Neural progenitor cell (in vitro differentiated cells): ENCODE results near the gene LAMA1. TPM values are rescaled to one million over a fixed set of nuclear protein-coding genes. Genes with fewer than 3 reads are reported as not detected.

Experiments used
- DNase-seq: peaks from one replicate; pipeline ENCODE4 v3.0.0-alpha.2; 2016; ENCODE audit warnings: low spot score
- H2AFZ ChIP-seq: fragments of 200-600 bp; sonication (generic); replicated peaks from 2 replicates; pipeline ENCODE4 v1.6.1; 2016; ENCODE audit warnings: antibody characterized with exemption
- H3F3A ChIP-seq: fragments of 200-600 bp; sonication (generic); 2 replicates; pipeline ENCODE4 v1.6.1; 2016; ENCODE audit warnings: antibody characterized with exemption, low read depth
- H3K27ac ChIP-seq: fragments of 200-600 bp; sonication (generic); 2 replicates; pipeline ENCODE4 v1.5.1; 2016; ENCODE audit warnings: mild to moderate bottlenecking
- H3K27me3 ChIP-seq: fragments of 200-600 bp; sonication (generic); 2 replicates; pipeline ENCODE4 v1.6.1; 2016; ENCODE audit warnings: mild to moderate bottlenecking, moderate library complexity
- H3K36me3 ChIP-seq: fragments of 200-600 bp; sonication (generic); 2 replicates; pipeline ENCODE4 v1.5.1; 2016
- H3K4me1 ChIP-seq: fragments of 200-600 bp; sonication (generic); 2 replicates; pipeline ENCODE4 v1.6.1; 2016; ENCODE audit warnings: mixed run types
- H3K4me2 ChIP-seq: fragments of 200-600 bp; sonication (generic); 2 replicates; pipeline ENCODE4 v1.6.1; 2016
- H3K4me3 ChIP-seq: fragments of 200-600 bp; sonication (generic); 2 replicates; pipeline ENCODE4 v1.5.1; 2016
- H3K79me2 ChIP-seq: fragments of 200-600 bp; sonication (generic); 2 replicates; pipeline ENCODE4 v1.6.1; 2016; ENCODE audit warnings: low read depth
- H3K9ac ChIP-seq: fragments of 200-600 bp; sonication (generic); 2 replicates; pipeline ENCODE4 v1.6.1; 2016
- H3K9me3 ChIP-seq: fragments of 200-600 bp; sonication (generic); 2 replicates; pipeline ENCODE4 v1.5.1; 2016; ENCODE audit warnings: low read depth
- H4K20me1 ChIP-seq: fragments of 200-600 bp; sonication (generic); 2 replicates; pipeline ENCODE4 v1.6.1; 2016; ENCODE audit warnings: low read depth
- H3K27ac Mint-ChIP-seq: 3 replicates; pipeline ENCODE4 v1.8.0; 2021; ENCODE audit warnings: mixed read lengths
- H3K27me3 Mint-ChIP-seq: 2 replicates; pipeline ENCODE4 v1.8.0; 2022; ENCODE audit warnings: low read depth, mild to moderate bottlenecking, inconsistent platforms, moderate library complexity, mixed read lengths; ENCODE audit not compliant: insufficient read depth
- H3K36me3 Mint-ChIP-seq: 3 replicates; pipeline ENCODE4 v1.8.0; 2021; ENCODE audit warnings: mixed read lengths
- H3K4me1 Mint-ChIP-seq: 3 replicates; pipeline ENCODE4 v1.8.0; 2021; ENCODE audit warnings: mixed read lengths
- H3K4me3 Mint-ChIP-seq: 3 replicates; pipeline ENCODE4 v1.8.0; 2021; ENCODE audit warnings: mild to moderate bottlenecking, moderate library complexity, mixed read lengths
- H3K9me3 Mint-ChIP-seq: 3 replicates; pipeline ENCODE4 v1.8.0; 2020; ENCODE audit warnings: mixed read lengths
- CTCF ChIP-seq: fragments of 200-600 bp; sonication (generic); IDR thresholded peaks from 2 replicates; pipeline ENCODE4 v1.5.1; 2017; ENCODE audit warnings: antibody characterized with exemption, mild to moderate bottlenecking
- EZH2 ChIP-seq: fragments of 200-600 bp; sonication (generic); IDR thresholded peaks from 2 replicates; pipeline ENCODE4 v1.6.1; 2017; ENCODE audit warnings: antibody characterized with exemption, mild to moderate bottlenecking, moderate library complexity
- EZH2phosphoT487 ChIP-seq: fragments of 200-600 bp; sonication (generic); IDR thresholded peaks from 2 replicates; pipeline ENCODE4 v1.6.1; 2017; ENCODE audit warnings: antibody characterized with exemption
- total RNA-seq: library from RNA; depleted of rRNA; stranded (reverse); fragments of >200 nt; gene quantifications from 2 replicates; pipeline ENCODE4 v1.2.3, GENCODE V29; 2015; ENCODE audit warnings: low replicate concordance

LAMA1 gene
- total RNA-seq, 1 donor from 2014 or later, result 80.3 TPM

GRCh38 chr18:6950641-6951040 lies 167.0 kb downstream of the LAMA1 start:
- Histone ChIP-seq H3K27me3 (no peaks in the 10 kb centered on the region), H2AFZ (no peak overlapping the region), H3K4me1 (peaks cover 14% of the 10 kb centered on the region), H3K27ac (no peak overlapping the region), H3K79me2 (no peaks in the 10 kb centered on the region), H3K9ac (no peak overlapping the region), H4K20me1 (peaks cover 9% of the 10 kb centered on the region), H3F3A (no peaks in the 10 kb centered on the region), H3K9me3 (no peaks in the 10 kb centered on the region), H3K4me3 (no peak overlapping the region), H3K4me2 (no peak overlapping the region), H3K36me3 (peaks cover 6% of the 10 kb centered on the region)
- Mint-ChIP-seq H3K4me1 (peaks cover 10% of the 10 kb centered on the region), H3K36me3 (peaks cover 68% of the 10 kb centered on the region), H3K27me3 (peaks cover 22% of the 10 kb centered on the region), H3K9me3 (no peaks in the 10 kb centered on the region), H3K4me3 (no peak overlapping the region), H3K27ac (no peak overlapping the region)
- DNase-seq, result no peak
- TF ChIP-seq EZH2phosphoT487, result no peak
- no peak for TF ChIP-seq CTCF
- no peak for TF ChIP-seq EZH2

- H3K27me3 Mint-ChIP-seq, result peaks cover 20% of the 10 kb centered on the region
- no peaks in the 10 kb centered on the region for H3K9me3 Mint-ChIP-seq
- H3K4me1 ChIP-seq, result peaks cover 14% of the 10 kb centered on the region
- no peaks in the 10 kb centered on the region for H3K9me3 ChIP-seq
- H2AFZ ChIP-seq, result no peak overlapping the region
- H3K36me3 ChIP-seq, result peaks cover 6% of the 10 kb centered on the region
- no peak overlapping the region for H3K4me2 ChIP-seq
- no peak overlapping the region for H3K27ac Mint-ChIP-seq
- H3K4me3 ChIP-seq, result no peak overlapping the region
- no peaks in the 10 kb centered on the region for H3K27me3 ChIP-seq
- DNase-seq, result no peak
- H4K20me1 ChIP-seq, result peaks cover 9% of the 10 kb centered on the region
- H3K4me1 Mint-ChIP-seq, result peaks cover 12% of the 10 kb centered on the region
- no peaks in the 10 kb centered on the region for H3F3A ChIP-seq
- no peak overlapping the region for H3K9ac ChIP-seq
- peaks cover 69% of the 10 kb centered on the region for H3K36me3 Mint-ChIP-seq
- H3K27ac ChIP-seq, result no peak overlapping the region
- H3K4me3 Mint-ChIP-seq, result no peak overlapping the region
- TF ChIP-seq CTCF (no peak), EZH2phosphoT487 (no peak), EZH2 (no peak)
- H3K79me2 ChIP-seq, result no peaks in the 10 kb centered on the region
Measured at GRCh38 chr18:6949800-6950586, 167.6 kb downstream of the LAMA1 start.

GRCh38 chr18:6948281-6949055 lies 169.1 kb downstream of the LAMA1 start:
- no peaks in the 10 kb centered on the region for H3K27me3 ChIP-seq
- Mint-ChIP-seq H3K9me3 (no peaks in the 10 kb centered on the region), H3K27ac (no peak overlapping the region), H3K4me3 (no peak overlapping the region), H3K27me3 (peaks cover 14% of the 10 kb centered on the region), H3K36me3 (peaks cover 60% of the 10 kb centered on the region), H3K4me1 (peaks cover 12% of the 10 kb centered on the region)
- H3K79me2 ChIP-seq, result no peaks in the 10 kb centered on the region
- H3K36me3 ChIP-seq, result peaks cover 6% of the 10 kb centered on the region
- H3K4me1 ChIP-seq, result peaks cover 14% of the 10 kb centered on the region
- DNase-seq, result no peak
- TF ChIP-seq EZH2, result no peak
- H3K9me3 ChIP-seq, result no peaks in the 10 kb centered on the region
- H4K20me1 ChIP-seq, result peaks cover 9% of the 10 kb centered on the region
- H3K4me3 ChIP-seq, result no peak overlapping the region
- no peak overlapping the region for H3K9ac ChIP-seq
- no peak overlapping the region for H3K4me2 ChIP-seq
- H3F3A ChIP-seq, result no peaks in the 10 kb centered on the region
- H3K27ac ChIP-seq, result no peak overlapping the region
- H2AFZ ChIP-seq, result no peak overlapping the region
